ENCODE results near the gene ARID4B. TPM values are rescaled to one million over a fixed set of nuclear protein-coding genes. Genes with fewer than 3 reads are reported as not detected.

The ARID4B gene
- total RNA-seq, 1 experiment from 2014 or later: 28.3 TPM

DNA sequence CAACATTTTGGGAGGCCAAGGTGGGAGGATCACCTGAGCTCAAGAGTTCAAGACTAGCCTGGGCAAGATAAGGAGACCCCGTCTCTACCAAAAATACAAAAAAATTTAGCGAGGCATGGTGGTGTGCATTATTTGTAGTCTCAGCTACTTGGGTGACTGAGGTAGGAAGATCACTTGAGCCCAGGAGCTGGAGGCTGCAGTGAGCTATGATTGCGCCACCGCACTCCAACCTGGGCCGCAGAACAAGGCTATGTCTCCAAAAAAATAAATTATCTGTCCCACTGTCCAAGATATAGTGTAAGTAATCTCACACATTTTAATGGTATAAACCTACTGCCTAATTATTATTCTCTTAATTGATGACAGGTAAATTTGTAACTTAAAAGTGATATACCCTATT is 12.8 kb downstream of the ARID4B start:
- Histone ChIP-seq H3K27me3 (ENCODE audit: insufficient read depth, low read length) (no peaks in the 10 kb centered on the region), H3K27ac (ENCODE audit: low read depth, low read length) (no peak overlapping the region), H2AFZ (ENCODE audit: low read depth, low read length, poor library complexity, severe bottlenecking) (no peak overlapping the region), H3K79me2 (ENCODE audit: insufficient read depth, low read length) (peaks cover 95% of the 10 kb centered on the region), H3K36me3 (ENCODE audit: control insufficient read depth in 1 of 2, insufficient read depth in 2 of 2, low read length in 2 of 2) (peaks cover 2% of the 10 kb centered on the region in 2 experiments; a peak in 1 of 4 replicates), H3K9me3 (ENCODE audit: control insufficient read depth in 1 of 2, insufficient read depth in 1 of 2, low read depth in 1 of 2, low read length in 2 of 2) (no peaks in the 10 kb centered on the region), H3K9ac (ENCODE audit: low read length) (no peak overlapping the region), H3K9me2 (ENCODE audit: insufficient read depth) (no peaks in the 10 kb centered on the region), H3K4me3 (replicated peaks in 1 of 2; ENCODE audit: low read depth in 1 of 2, low read length in 2 of 2) (no peak overlapping the region), H4K20me1 (ENCODE audit: insufficient read depth) (peaks cover 6% of the 10 kb centered on the region; the same call in 1 of the 2 replicates), H3K4me2 (ENCODE audit: low read length) (no peak overlapping the region), H3K4me1 (ENCODE audit: control insufficient read depth in 1 of 2, insufficient read depth in 2 of 2, low read length in 2 of 2) (no peaks in the 10 kb centered on the region)
- no peak for TF ChIP-seq TCF7L2 (IDR thresholded peaks at IDR 0.05; ENCODE audit: borderline replicate concordance, extremely low read depth, insufficient read depth, insufficient read length)
- TF ChIP-seq ZFX (IDR thresholded peaks at IDR 0.05): no peak
- no peak for TF ChIP-seq EZH2 (IDR thresholded peaks at IDR 0.05)
- no peak for TF ChIP-seq POLR2AphosphoS5 (IDR thresholded peaks at IDR 0.05; ENCODE audit: low read depth, low read length)
- no peak for TF ChIP-seq ZNF274 (IDR thresholded peaks at IDR 0.05; ENCODE audit: low read depth, low read length)
- no peak for TF ChIP-seq SRF (IDR thresholded peaks at IDR 0.05; ENCODE audit: low read depth)
- TF ChIP-seq EGR1 (IDR thresholded peaks at IDR 0.05; ENCODE audit: low read depth): no peak
- no peak for TF ChIP-seq POLR2A (IDR thresholded peaks at IDR 0.05; ENCODE audit: borderline replicate concordance, extremely low read depth, insufficient read depth, insufficient read length)
- intact Hi-C loops (cut with micrococcal nuclease): no loop called here
- ChIA-PET CTCF (no interaction called here), RAD21 (ENCODE audit: low non-redundant PET in 1 of 2, low total read pairs in 2 of 2, uncharacterized antibody in 2 of 2, unreplicated experiment in 2 of 2) (no interaction called here), POLR2A (no interaction called here)
- no peak for ATAC-seq
- DNase-seq (ENCODE audit: low read depth, low spot score): no peak
- BruUV-seq (replicated peaks): no TSS peak

DNA sequence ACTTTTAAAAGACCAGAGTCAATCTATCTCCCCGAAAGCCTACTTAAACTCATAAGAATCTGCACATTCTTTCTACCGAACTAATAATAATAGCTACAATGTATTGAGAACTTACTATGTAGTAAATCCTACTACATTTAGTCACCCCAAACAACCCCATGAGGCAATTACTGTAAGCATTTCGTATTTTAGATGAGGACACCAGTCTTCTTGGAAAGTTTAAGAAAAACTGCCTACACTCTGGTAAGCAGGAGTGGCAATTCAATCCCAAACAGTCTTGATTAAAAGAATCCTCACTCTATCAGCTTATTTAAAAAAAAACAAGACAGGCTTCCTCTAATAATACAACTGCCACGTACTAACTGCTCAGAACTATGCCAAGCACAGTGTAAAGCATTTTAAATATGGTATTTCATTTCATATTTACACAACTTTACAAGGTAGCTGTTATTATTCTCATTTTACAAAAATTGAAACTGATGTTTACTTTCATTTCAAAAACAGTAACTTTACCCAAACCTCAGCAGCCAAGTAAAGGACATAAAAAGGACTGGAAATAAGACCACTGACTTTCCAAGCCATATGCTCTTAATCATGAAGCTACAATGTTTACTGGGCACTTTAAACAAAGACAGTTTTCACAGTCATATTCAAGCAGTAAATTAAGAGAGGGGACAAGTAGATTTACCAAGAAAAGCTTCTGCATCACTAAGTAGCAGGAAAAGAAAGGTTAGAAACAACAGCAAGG is 13.9 kb downstream of the ARID4B start:
- peaks cover 6% of the 10 kb centered on the region; the same call in 1 of the 2 replicates for H4K20me1 ChIP-seq (ENCODE audit: insufficient read depth)
- DNase-seq (ENCODE audit: low read depth, low spot score): no peak
- no peaks in the 10 kb centered on the region for H3K27me3 ChIP-seq (ENCODE audit: insufficient read depth, low read length)
- no peaks in the 10 kb centered on the region for H3K4me1 ChIP-seq (ENCODE audit: control insufficient read depth in 1 of 2, insufficient read depth in 2 of 2, low read length in 2 of 2)
- intact Hi-C loops (cut with micrococcal nuclease): no loop called here
- no peaks in the 10 kb centered on the region for H3K9me3 ChIP-seq (ENCODE audit: control insufficient read depth in 1 of 2, insufficient read depth in 1 of 2, low read depth in 1 of 2, low read length in 2 of 2)
- no peak overlapping the region for H3K4me2 ChIP-seq (ENCODE audit: low read length)
- no peak overlapping the region for H3K9ac ChIP-seq (ENCODE audit: low read length)
- no peaks in the 10 kb centered on the region for H3K9me2 ChIP-seq (ENCODE audit: insufficient read depth)
- peaks cover 89% of the 10 kb centered on the region for H3K79me2 ChIP-seq (ENCODE audit: insufficient read depth, low read length)
- ATAC-seq: no peak
- ChIA-PET POLR2A (interaction anchor here (1.3 kb wide), 1 partner anchor 14 kb away, joined by 3 read pairs; the partner anchor contains the start of genes ARID4B and GGPS1), CTCF (interaction anchor here (1.0 kb wide), 1 partner anchor 101 kb away, joined by 3 read pairs; no protein-coding TSS in a partner anchor), RAD21 (ENCODE audit: low non-redundant PET in 1 of 2, low total read pairs in 2 of 2, uncharacterized antibody in 2 of 2, unreplicated experiment in 2 of 2) (no interaction called here)
- no TSS peak for BruUV-seq (replicated peaks)
- H2AFZ ChIP-seq (ENCODE audit: low read depth, low read length, poor library complexity, severe bottlenecking): no peak overlapping the region
- no peak overlapping the region for H3K27ac ChIP-seq (ENCODE audit: low read depth, low read length)
- no peak overlapping the region for H3K4me3 ChIP-seq (replicated peaks in 1 of 2; ENCODE audit: low read depth in 1 of 2, low read length in 2 of 2)
- peaks cover 0 to 2% of the 10 kb centered on the region in 2 experiments; a peak in 1 of 4 replicates for H3K36me3 ChIP-seq (ENCODE audit: control insufficient read depth in 1 of 2, insufficient read depth in 2 of 2, low read length in 2 of 2)
- TF ChIP-seq SP1 (IDR thresholded peaks at IDR 0.05; ENCODE audit: low read depth) (no peak), ELF1 (IDR thresholded peaks at IDR 0.05; ENCODE audit: borderline replicate concordance, low read depth) (no peak), FOSL1 (IDR thresholded peaks at IDR 0.05; ENCODE audit: low read depth) (no peak), ZFX (IDR thresholded peaks at IDR 0.05) (no peak), TCF7L2 (IDR thresholded peaks at IDR 0.05; ENCODE audit: borderline replicate concordance, extremely low read depth, insufficient read depth, insufficient read length) (no peak), ZNF274 (IDR thresholded peaks at IDR 0.05; ENCODE audit: low read depth, low read length) (no peak), YY1 (IDR thresholded peaks at IDR 0.05; ENCODE audit: extremely low read depth, insufficient replicate concordance, low read depth, low read length) (no peak), CEBPB (IDR thresholded peaks at IDR 0.05; ENCODE audit: low read depth) (no peak), CBX3 (IDR thresholded peaks at IDR 0.05; ENCODE audit: low read depth) (no peak), RAD21 (IDR thresholded peaks at IDR 0.05; ENCODE audit: low read depth) (no peak)
- TF ChIP-seq, protein P1, sequence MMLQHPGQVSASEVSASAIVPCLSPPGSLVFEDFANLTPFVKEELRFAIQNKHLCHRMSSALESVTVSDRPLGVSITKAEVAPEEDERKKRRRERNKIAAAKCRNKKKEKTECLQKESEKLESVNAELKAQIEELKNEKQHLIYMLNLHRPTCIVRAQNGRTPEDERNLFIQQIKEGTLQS (IDR thresholded peaks at IDR 0.05): no peak
- TF ChIP-seq, protein P2, sequence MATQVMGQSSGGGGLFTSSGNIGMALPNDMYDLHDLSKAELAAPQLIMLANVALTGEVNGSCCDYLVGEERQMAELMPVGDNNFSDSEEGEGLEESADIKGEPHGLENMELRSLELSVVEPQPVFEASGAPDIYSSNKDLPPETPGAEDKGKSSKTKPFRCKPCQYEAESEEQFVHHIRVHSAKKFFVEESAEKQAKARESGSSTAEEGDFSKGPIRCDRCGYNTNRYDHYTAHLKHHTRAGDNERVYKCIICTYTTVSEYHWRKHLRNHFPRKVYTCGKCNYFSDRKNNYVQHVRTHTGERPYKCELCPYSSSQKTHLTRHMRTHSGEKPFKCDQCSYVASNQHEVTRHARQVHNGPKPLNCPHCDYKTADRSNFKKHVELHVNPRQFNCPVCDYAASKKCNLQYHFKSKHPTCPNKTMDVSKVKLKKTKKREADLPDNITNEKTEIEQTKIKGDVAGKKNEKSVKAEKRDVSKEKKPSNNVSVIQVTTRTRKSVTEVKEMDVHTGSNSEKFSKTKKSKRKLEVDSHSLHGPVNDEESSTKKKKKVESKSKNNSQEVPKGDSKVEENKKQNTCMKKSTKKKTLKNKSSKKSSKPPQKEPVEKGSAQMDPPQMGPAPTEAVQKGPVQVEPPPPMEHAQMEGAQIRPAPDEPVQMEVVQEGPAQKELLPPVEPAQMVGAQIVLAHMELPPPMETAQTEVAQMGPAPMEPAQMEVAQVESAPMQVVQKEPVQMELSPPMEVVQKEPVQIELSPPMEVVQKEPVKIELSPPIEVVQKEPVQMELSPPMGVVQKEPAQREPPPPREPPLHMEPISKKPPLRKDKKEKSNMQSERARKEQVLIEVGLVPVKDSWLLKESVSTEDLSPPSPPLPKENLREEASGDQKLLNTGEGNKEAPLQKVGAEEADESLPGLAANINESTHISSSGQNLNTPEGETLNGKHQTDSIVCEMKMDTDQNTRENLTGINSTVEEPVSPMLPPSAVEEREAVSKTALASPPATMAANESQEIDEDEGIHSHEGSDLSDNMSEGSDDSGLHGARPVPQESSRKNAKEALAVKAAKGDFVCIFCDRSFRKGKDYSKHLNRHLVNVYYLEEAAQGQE (IDR thresholded peaks at IDR 0.05; ENCODE audit: low read depth): no peak
- TF ChIP-seq, protein P3, sequence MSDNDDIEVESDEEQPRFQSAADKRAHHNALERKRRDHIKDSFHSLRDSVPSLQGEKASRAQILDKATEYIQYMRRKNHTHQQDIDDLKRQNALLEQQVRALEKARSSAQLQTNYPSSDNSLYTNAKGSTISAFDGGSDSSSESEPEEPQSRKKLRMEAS (IDR thresholded peaks at IDR 0.05): no peak
